ENCODE data around the gene CDYL2.
A peak's percentile ranks its signal among the peaks of the same experiment; 100 is the strongest.

The CDYL2 gene, protein sequence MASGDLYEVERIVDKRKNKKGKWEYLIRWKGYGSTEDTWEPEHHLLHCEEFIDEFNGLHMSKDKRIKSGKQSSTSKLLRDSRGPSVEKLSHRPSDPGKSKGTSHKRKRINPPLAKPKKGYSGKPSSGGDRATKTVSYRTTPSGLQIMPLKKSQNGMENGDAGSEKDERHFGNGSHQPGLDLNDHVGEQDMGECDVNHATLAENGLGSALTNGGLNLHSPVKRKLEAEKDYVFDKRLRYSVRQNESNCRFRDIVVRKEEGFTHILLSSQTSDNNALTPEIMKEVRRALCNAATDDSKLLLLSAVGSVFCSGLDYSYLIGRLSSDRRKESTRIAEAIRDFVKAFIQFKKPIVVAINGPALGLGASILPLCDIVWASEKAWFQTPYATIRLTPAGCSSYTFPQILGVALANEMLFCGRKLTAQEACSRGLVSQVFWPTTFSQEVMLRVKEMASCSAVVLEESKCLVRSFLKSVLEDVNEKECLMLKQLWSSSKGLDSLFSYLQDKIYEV

GRCh38 chr16:80804526-80805383 lies at the start of gene CDYL2:
CDYL2 (minus strand) TSS chr16:80804598; CDS start chr16:80804173, 425 bp downstream.
- no peaks in the 10 kb centered on the region for H3K4me1 ChIP-seq (ENCODE audit: control insufficient read depth in 1 of 2, insufficient read depth in 2 of 2, low read length in 2 of 2)
- peak within 1 kb of the TSS in 1 of 2 donors; percentile 54 for H3K9ac ChIP-seq (ENCODE audit: low read depth in 1 of 2, low read length in 2 of 2)
- no peaks in the 10 kb centered on the region for H3K27me3 ChIP-seq (ENCODE audit: control insufficient read depth in 1 of 2, insufficient read depth in 2 of 2, low read length in 2 of 2)
- H3K9me3 ChIP-seq (ENCODE audit: control insufficient read depth in 1 of 2, low read length in 2 of 2) = no peaks in the 10 kb centered on the region
- no peaks in the 10 kb centered on the region for H3K36me3 ChIP-seq (ENCODE audit: control insufficient read depth in 1 of 2, insufficient read depth in 2 of 2, low read length in 2 of 2)
- H3K27ac ChIP-seq (ENCODE audit: low read depth, low read length) = no peak within 1 kb of the TSS
- H3K4me3 ChIP-seq (ENCODE audit: low read depth in 1 of 2, low read length in 2 of 2) = peak within 1 kb of the TSS; percentile 54 to 78

DNA sequence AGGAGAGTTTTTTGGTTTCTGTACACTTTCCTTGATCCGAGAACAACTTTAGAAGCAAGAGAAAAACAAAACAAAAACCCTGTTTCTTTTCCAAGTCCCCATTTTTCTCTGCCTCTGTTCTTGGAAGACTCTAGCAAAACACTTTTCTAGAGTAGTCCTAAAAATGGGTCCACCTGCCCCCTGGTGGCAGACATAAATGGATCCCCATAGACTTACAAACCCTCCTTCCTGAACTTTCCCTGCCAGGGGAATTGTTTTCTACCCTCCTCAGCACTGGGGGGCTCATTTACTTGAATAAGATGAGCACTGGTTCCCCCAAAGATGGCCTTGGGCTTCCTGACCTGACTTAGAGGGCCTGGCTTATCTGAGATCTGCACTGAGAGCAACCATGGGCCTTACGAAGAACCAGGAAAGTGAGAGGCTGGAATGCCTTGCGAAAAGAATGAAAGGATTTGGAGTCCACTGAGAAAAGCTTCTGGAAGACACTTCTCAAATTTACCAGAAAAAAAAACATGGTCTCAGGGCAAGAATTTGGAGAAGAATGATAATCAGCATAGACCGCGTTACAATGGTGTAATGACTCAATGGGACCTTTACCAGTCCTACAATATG lies 48.0 kb upstream of the CDYL2 start:
- Histone ChIP-seq H3K36me3 (ENCODE audit: control insufficient read depth in 1 of 2, insufficient read depth in 2 of 2, low read length in 2 of 2) (no peaks in the 10 kb centered on the region), H3K9me3 (ENCODE audit: control insufficient read depth in 1 of 2, low read length in 2 of 2) (no peaks in the 10 kb centered on the region), H3K9ac (ENCODE audit: low read depth in 1 of 2, low read length in 2 of 2) (no peak overlapping the region), H3K4me1 (ENCODE audit: control insufficient read depth in 1 of 2, insufficient read depth in 2 of 2, low read length in 2 of 2) (no peaks in the 10 kb centered on the region), H3K27me3 (ENCODE audit: control insufficient read depth in 1 of 2, insufficient read depth in 2 of 2, low read length in 2 of 2) (no peaks in the 10 kb centered on the region), H3K27ac (ENCODE audit: low read depth, low read length) (no peak overlapping the region), H3K4me3 (ENCODE audit: low read depth in 1 of 2, low read length in 2 of 2) (no peak overlapping the region)

- H3K4me3 ChIP-seq (ENCODE audit: low read depth in 1 of 2, low read length in 2 of 2) = no peak overlapping the region
- no peaks in the 10 kb centered on the region for H3K9me3 ChIP-seq (ENCODE audit: control insufficient read depth in 1 of 2, low read length in 2 of 2)
- no peaks in the 10 kb centered on the region for H3K36me3 ChIP-seq (ENCODE audit: control insufficient read depth in 1 of 2, insufficient read depth in 2 of 2, low read length in 2 of 2)
- no peak overlapping the region for H3K9ac ChIP-seq (ENCODE audit: low read depth in 1 of 2, low read length in 2 of 2)
- H3K4me1 ChIP-seq (ENCODE audit: control insufficient read depth in 1 of 2, insufficient read depth in 2 of 2, low read length in 2 of 2) = peaks cover 0 to 4% of the 10 kb centered on the region in 2 donors
- no peak overlapping the region for H3K27ac ChIP-seq (ENCODE audit: low read depth, low read length)
- no peaks in the 10 kb centered on the region for H3K27me3 ChIP-seq (ENCODE audit: control insufficient read depth in 1 of 2, insufficient read depth in 2 of 2, low read length in 2 of 2)
Measured at GRCh38 chr16:80851831-80852230, 47.4 kb upstream of the CDYL2 start.

GRCh38 chr16:80850757-80851156 lies 46.4 kb upstream of the CDYL2 start:
- H3K4me1 ChIP-seq (ENCODE audit: control insufficient read depth in 1 of 2, insufficient read depth in 2 of 2, low read length in 2 of 2) = peaks cover 4 to 5% of the 10 kb centered on the region in 2 donors
- no peaks in the 10 kb centered on the region for H3K36me3 ChIP-seq (ENCODE audit: control insufficient read depth in 1 of 2, insufficient read depth in 2 of 2, low read length in 2 of 2)
- H3K9ac ChIP-seq (ENCODE audit: low read depth in 1 of 2, low read length in 2 of 2) = no peak overlapping the region
- no peaks in the 10 kb centered on the region for H3K27me3 ChIP-seq (ENCODE audit: control insufficient read depth in 1 of 2, insufficient read depth in 2 of 2, low read length in 2 of 2)
- H3K27ac ChIP-seq (ENCODE audit: low read depth, low read length) = no peak overlapping the region
- H3K4me3 ChIP-seq (ENCODE audit: low read depth in 1 of 2, low read length in 2 of 2) = no peak overlapping the region
- no peaks in the 10 kb centered on the region for H3K9me3 ChIP-seq (ENCODE audit: control insufficient read depth in 1 of 2, low read length in 2 of 2)

DNA sequence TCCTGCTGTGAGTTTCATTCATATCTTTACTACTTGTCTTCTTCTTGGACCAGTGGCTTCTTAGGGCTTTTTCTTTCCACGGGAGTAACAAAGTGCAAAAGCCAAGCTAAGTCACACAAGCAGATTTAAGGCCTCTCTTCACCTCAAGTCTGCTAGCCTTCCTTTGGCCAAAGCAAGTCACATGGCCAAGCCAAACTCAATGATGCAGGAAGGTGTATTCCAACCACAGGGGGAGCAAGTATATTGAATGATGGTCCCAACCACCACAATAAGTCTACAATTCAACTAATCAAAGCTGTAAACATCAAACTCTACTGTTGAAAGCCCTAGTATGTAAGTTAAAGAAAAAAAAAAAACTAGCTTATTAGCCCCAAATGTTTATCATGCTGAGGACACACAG lies 44.5 kb upstream of the CDYL2 start:
- no peaks in the 10 kb centered on the region for H3K27me3 ChIP-seq (ENCODE audit: control insufficient read depth in 1 of 2, insufficient read depth in 2 of 2, low read length in 2 of 2)
- peaks cover 0 to 5% of the 10 kb centered on the region in 2 donors for H3K9me3 ChIP-seq (ENCODE audit: control insufficient read depth in 1 of 2, low read length in 2 of 2)
- no peak overlapping the region for H3K4me3 ChIP-seq (ENCODE audit: low read depth in 1 of 2, low read length in 2 of 2)
- H3K9ac ChIP-seq (ENCODE audit: low read depth in 1 of 2, low read length in 2 of 2) = no peak overlapping the region
- H3K36me3 ChIP-seq (ENCODE audit: control insufficient read depth in 1 of 2, insufficient read depth in 2 of 2, low read length in 2 of 2) = no peaks in the 10 kb centered on the region
- H3K4me1 ChIP-seq (ENCODE audit: control insufficient read depth in 1 of 2, insufficient read depth in 2 of 2, low read length in 2 of 2) = peaks cover 4 to 5% of the 10 kb centered on the region in 2 donors
- H3K27ac ChIP-seq (ENCODE audit: low read depth, low read length) = no peak overlapping the region

- H3K4me3 ChIP-seq (ENCODE audit: low read depth in 1 of 2, low read length in 2 of 2) = no peak overlapping the region
- H3K4me1 ChIP-seq (ENCODE audit: control insufficient read depth in 1 of 2, insufficient read depth in 2 of 2, low read length in 2 of 2) = peaks cover 4 to 5% of the 10 kb centered on the region in 2 donors
- H3K27ac ChIP-seq (ENCODE audit: low read depth, low read length) = no peak overlapping the region
- no peaks in the 10 kb centered on the region for H3K36me3 ChIP-seq (ENCODE audit: control insufficient read depth in 1 of 2, insufficient read depth in 2 of 2, low read length in 2 of 2)
- no peaks in the 10 kb centered on the region for H3K27me3 ChIP-seq (ENCODE audit: control insufficient read depth in 1 of 2, insufficient read depth in 2 of 2, low read length in 2 of 2)
- peaks cover 0 to 7% of the 10 kb centered on the region in 2 donors for H3K9me3 ChIP-seq (ENCODE audit: control insufficient read depth in 1 of 2, low read length in 2 of 2)
- no peak overlapping the region for H3K9ac ChIP-seq (ENCODE audit: low read depth in 1 of 2, low read length in 2 of 2)
Measured at GRCh38 chr16:80846680-80847079, 42.3 kb upstream of the CDYL2 start.

GRCh38 chr16:80846275-80846674 lies 41.9 kb upstream of the CDYL2 start:
- no peak overlapping the region for H3K27ac ChIP-seq (ENCODE audit: low read depth, low read length)
- H3K36me3 ChIP-seq (ENCODE audit: control insufficient read depth in 1 of 2, insufficient read depth in 2 of 2, low read length in 2 of 2) = no peaks in the 10 kb centered on the region
- H3K27me3 ChIP-seq (ENCODE audit: control insufficient read depth in 1 of 2, insufficient read depth in 2 of 2, low read length in 2 of 2) = no peaks in the 10 kb centered on the region
- H3K4me3 ChIP-seq (ENCODE audit: low read depth in 1 of 2, low read length in 2 of 2) = peak overlapping the region in 1 of 2 donors; percentile 7
- peaks cover 0 to 7% of the 10 kb centered on the region in 2 donors for H3K9me3 ChIP-seq (ENCODE audit: control insufficient read depth in 1 of 2, low read length in 2 of 2)
- no peak overlapping the region for H3K9ac ChIP-seq (ENCODE audit: low read depth in 1 of 2, low read length in 2 of 2)
- peaks cover 4 to 5% of the 10 kb centered on the region in 2 donors for H3K4me1 ChIP-seq (ENCODE audit: control insufficient read depth in 1 of 2, insufficient read depth in 2 of 2, low read length in 2 of 2)

DNA sequence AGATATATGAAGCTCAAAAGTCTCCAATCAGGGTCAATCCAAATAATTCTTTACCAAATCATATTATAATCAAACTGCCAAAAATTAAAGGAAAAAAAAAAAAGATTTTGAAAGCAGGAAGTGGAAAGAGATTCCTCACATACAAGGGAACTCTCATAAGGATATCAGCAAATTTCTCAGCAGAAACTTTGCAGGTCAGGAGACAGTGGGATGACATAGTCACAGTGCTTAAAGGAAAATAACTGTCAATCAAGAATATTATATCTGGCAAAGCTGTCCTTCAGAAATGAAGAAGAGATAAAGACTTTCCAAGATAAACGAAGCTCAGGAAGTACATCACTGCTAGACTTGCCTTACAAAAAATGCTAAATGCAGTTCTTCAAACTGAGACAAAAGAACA lies 40.0 kb upstream of the CDYL2 start:
- H3K9me3 ChIP-seq (ENCODE audit: control insufficient read depth in 1 of 2, low read length in 2 of 2) = peaks cover 0 to 7% of the 10 kb centered on the region in 2 donors
- H3K4me1 ChIP-seq (ENCODE audit: control insufficient read depth in 1 of 2, insufficient read depth in 2 of 2, low read length in 2 of 2) = peaks cover 4 to 5% of the 10 kb centered on the region in 2 donors
- H3K27ac ChIP-seq (ENCODE audit: low read depth, low read length) = no peak overlapping the region
- no peaks in the 10 kb centered on the region for H3K36me3 ChIP-seq (ENCODE audit: control insufficient read depth in 1 of 2, insufficient read depth in 2 of 2, low read length in 2 of 2)
- no peak overlapping the region for H3K4me3 ChIP-seq (ENCODE audit: low read depth in 1 of 2, low read length in 2 of 2)
- H3K9ac ChIP-seq (ENCODE audit: low read depth in 1 of 2, low read length in 2 of 2) = no peak overlapping the region
- H3K27me3 ChIP-seq (ENCODE audit: control insufficient read depth in 1 of 2, insufficient read depth in 2 of 2, low read length in 2 of 2) = no peaks in the 10 kb centered on the region

GRCh38 chr16:80841231-80841630 lies 36.8 kb upstream of the CDYL2 start:
- Histone ChIP-seq H3K9ac (ENCODE audit: low read depth in 1 of 2, low read length in 2 of 2) (no peak overlapping the region), H3K27ac (ENCODE audit: low read depth, low read length) (no peak overlapping the region), H3K27me3 (ENCODE audit: control insufficient read depth in 1 of 2, insufficient read depth in 2 of 2, low read length in 2 of 2) (no peaks in the 10 kb centered on the region), H3K4me1 (ENCODE audit: control insufficient read depth in 1 of 2, insufficient read depth in 2 of 2, low read length in 2 of 2) (peaks cover 0 to 3% of the 10 kb centered on the region in 2 donors), H3K36me3 (ENCODE audit: control insufficient read depth in 1 of 2, insufficient read depth in 2 of 2, low read length in 2 of 2) (no peaks in the 10 kb centered on the region), H3K4me3 (ENCODE audit: low read depth in 1 of 2, low read length in 2 of 2) (no peak overlapping the region), H3K9me3 (ENCODE audit: control insufficient read depth in 1 of 2, low read length in 2 of 2) (peaks cover 0 to 7% of the 10 kb centered on the region in 2 donors)
